ENCODE measurements around the gene TBL2. TPM values are rescaled to one million over a fixed set of nuclear protein-coding genes. Genes with fewer than 3 reads are reported as not detected.

TBL2 gene
- polyA plus RNA-seq, 2 of the 4 experiments (the other 2 are of a cell fraction), result 34.4 to 46.4 TPM

DNA sequence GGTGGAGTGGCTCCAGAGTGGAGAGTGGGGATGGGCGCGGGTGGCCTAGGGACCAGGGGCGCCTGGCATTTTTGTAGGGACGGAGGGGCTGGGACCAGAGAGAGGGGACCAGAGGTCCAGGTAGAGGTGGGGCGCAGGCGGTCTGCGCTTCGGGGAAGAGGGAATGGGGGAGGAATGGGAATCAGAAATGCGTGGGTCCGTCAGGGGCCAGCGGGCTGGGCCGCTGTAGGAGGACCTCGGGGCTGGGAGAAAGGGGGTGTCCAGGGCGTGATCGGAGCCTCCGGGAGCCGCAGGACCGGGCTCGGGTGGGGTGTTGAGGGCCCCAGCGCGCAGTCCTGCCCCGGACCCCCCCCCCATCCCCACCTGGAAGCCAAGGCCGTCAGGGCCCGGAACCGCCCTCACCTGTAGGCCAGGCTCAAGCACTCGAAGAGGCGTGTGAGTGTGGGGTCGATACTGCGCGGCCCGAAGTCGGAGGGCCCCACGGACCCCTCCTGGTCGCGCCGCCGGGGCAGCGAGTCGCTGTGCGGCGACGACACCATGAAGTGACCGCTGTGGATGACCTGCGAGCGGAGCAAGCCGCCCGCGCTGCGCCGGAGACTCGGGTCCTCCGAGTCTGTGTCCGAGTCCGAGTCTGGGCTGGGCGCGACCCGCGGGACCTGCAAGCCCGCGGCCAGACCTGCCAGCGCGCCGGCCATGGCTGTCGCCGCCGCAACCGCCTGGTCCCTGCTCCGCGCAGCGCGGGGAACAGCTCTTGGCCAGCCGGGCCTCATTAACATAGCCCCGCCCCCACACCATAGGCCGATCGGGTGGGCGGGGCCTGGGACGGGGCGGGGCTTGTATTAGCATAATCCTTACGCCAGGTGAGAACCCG lies 45.7 kb upstream of the TBL2 start, which contains the start of gene MLXIPL:
MLXIPL (minus strand) TSS at position 725 of the 871 bp plus-strand sequence; CDS start at position 695, 30 bp downstream.
- POLR2A ChIA-PET, result interaction anchor here (0.5 to 1.4 kb wide), 9 partner anchors 11 to 218 kb away, joined by 3 to 7 read pairs (median 3); partner anchors contain the start of genes ABHD11, BCL7B and METTL27
- FAIRE-seq (no peak), ATAC-seq (peak; percentile 84 to 90), DNase-seq (ENCODE audit: low read depth in 1 of 2, low spot score in 1 of 2) (peak; percentile 78 to 97)
- WGBS (ENCODE audit: missing lambda C conversion rate), result 35% methylated on average over 43 of the region's 80 CpGs
- Histone ChIP-seq H3K9me3 (no peaks in the 10 kb centered on the region), H3K4me2 (peak within 1 kb of the TSS; percentile 96), H3K4me1 (peaks cover 25% of the 10 kb centered on the region), H3K4me3 (peak within 1 kb of the TSS; percentile 55), H3K27ac (peak within 1 kb of the TSS; percentile 71 to 92)
- CTCF ChIA-PET, result interaction anchor here (0.7 to 8.4 kb wide), 5 partner anchors 9 to 111 kb away, joined by 3 to 98 read pairs (median 16); partner anchors contain the start of gene VPS37D
- TF ChIP-seq BHLHE40 (IDR thresholded peaks at IDR 0.05; ENCODE audit: low read depth, low read length) (no peak), SMC3 (IDR thresholded peaks at IDR 0.05) (no peak), FOSL2 (IDR thresholded peaks at IDR 0.05) (no peak), FOSL2 (CRISPR knock-in tag; IDR thresholded peaks at IDR 0.05) (no peak), USF2 (IDR thresholded peaks at IDR 0.05) (no peak), POLR2A (IDR thresholded peaks at IDR 0.05; ENCODE audit: low read length) (peak; percentile 48; the same call in 1 of the 2 replicates), RFX5 (IDR thresholded peaks at IDR 0.05) (no peak), TFCP2L1 (CRISPR knock-in tag; IDR thresholded peaks at IDR 0.05) (no peak), PBX3 (IDR thresholded peaks at IDR 0.05) (no peak), RNF2 (IDR thresholded peaks at IDR 0.05; ENCODE audit: borderline replicate concordance, low read depth) (no peak), HES2 (IDR thresholded peaks at IDR 0.05) (no peak), FOXS1 (CRISPR knock-in tag; IDR thresholded peaks at IDR 0.05) (no peak), ZSCAN20 (CRISPR knock-in tag; IDR thresholded peaks at IDR 0.05) (no peak), EP300 (IDR thresholded peaks at IDR 0.05) (no peak), KDM5A (IDR thresholded peaks at IDR 0.05) (no peak), NPAS2 (CRISPR knock-in tag; IDR thresholded peaks at IDR 0.05; ENCODE audit: borderline replicate concordance) (no peak), PHF8 (IDR thresholded peaks at IDR 0.05; ENCODE audit: borderline replicate concordance, low read depth) (0 out of 2 replicates have a peak, but pooled peaks have one; percentile 34), ZNF302 (CRISPR knock-in tag; IDR thresholded peaks at IDR 0.05) (no peak), RARB (CRISPR knock-in tag; IDR thresholded peaks at IDR 0.05) (no peak), CBX8 (IDR thresholded peaks at IDR 0.05) (no peak), HOXB13 (CRISPR knock-in tag; IDR thresholded peaks at IDR 0.05; ENCODE audit: low read depth) (no peak), NFE2L2 (conservative IDR thresholded peaks at IDR 0.05; ENCODE audit: low read length) (no peak), FOSB (CRISPR knock-in tag; IDR thresholded peaks at IDR 0.05) (no peak), CHD2 (IDR thresholded peaks at IDR 0.05; ENCODE audit: low read length, partially characterized antibody) (no peak), EHF (CRISPR knock-in tag; IDR thresholded peaks at IDR 0.05) (no peak), MAFK (IDR thresholded peaks at IDR 0.05; ENCODE audit: partially characterized antibody) (no peak)
- TF ChIP-seq, protein P1, sequence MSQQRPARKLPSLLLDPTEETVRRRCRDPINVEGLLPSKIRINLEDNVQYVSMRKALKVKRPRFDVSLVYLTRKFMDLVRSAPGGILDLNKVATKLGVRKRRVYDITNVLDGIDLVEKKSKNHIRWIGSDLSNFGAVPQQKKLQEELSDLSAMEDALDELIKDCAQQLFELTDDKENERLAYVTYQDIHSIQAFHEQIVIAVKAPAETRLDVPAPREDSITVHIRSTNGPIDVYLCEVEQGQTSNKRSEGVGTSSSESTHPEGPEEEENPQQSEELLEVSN (IDR thresholded peaks at IDR 0.05; ENCODE audit: borderline replicate concordance, low read depth), result peak; percentile 65
- TF ChIP-seq, protein P2, sequence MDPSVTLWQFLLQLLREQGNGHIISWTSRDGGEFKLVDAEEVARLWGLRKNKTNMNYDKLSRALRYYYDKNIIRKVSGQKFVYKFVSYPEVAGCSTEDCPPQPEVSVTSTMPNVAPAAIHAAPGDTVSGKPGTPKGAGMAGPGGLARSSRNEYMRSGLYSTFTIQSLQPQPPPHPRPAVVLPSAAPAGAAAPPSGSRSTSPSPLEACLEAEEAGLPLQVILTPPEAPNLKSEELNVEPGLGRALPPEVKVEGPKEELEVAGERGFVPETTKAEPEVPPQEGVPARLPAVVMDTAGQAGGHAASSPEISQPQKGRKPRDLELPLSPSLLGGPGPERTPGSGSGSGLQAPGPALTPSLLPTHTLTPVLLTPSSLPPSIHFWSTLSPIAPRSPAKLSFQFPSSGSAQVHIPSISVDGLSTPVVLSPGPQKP (IDR thresholded peaks at IDR 0.05; ENCODE audit: low read depth, low read length), result no peak
- TF ChIP-seq, protein P3, sequence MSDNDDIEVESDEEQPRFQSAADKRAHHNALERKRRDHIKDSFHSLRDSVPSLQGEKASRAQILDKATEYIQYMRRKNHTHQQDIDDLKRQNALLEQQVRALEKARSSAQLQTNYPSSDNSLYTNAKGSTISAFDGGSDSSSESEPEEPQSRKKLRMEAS (IDR thresholded peaks at IDR 0.05), result peak; percentile 40; the same call in 1 of the 2 replicates
- TF ChIP-seq, protein P4, sequence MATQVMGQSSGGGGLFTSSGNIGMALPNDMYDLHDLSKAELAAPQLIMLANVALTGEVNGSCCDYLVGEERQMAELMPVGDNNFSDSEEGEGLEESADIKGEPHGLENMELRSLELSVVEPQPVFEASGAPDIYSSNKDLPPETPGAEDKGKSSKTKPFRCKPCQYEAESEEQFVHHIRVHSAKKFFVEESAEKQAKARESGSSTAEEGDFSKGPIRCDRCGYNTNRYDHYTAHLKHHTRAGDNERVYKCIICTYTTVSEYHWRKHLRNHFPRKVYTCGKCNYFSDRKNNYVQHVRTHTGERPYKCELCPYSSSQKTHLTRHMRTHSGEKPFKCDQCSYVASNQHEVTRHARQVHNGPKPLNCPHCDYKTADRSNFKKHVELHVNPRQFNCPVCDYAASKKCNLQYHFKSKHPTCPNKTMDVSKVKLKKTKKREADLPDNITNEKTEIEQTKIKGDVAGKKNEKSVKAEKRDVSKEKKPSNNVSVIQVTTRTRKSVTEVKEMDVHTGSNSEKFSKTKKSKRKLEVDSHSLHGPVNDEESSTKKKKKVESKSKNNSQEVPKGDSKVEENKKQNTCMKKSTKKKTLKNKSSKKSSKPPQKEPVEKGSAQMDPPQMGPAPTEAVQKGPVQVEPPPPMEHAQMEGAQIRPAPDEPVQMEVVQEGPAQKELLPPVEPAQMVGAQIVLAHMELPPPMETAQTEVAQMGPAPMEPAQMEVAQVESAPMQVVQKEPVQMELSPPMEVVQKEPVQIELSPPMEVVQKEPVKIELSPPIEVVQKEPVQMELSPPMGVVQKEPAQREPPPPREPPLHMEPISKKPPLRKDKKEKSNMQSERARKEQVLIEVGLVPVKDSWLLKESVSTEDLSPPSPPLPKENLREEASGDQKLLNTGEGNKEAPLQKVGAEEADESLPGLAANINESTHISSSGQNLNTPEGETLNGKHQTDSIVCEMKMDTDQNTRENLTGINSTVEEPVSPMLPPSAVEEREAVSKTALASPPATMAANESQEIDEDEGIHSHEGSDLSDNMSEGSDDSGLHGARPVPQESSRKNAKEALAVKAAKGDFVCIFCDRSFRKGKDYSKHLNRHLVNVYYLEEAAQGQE (IDR thresholded peaks at IDR 0.05), result no peak
- TF ChIP-seq, protein P5, sequence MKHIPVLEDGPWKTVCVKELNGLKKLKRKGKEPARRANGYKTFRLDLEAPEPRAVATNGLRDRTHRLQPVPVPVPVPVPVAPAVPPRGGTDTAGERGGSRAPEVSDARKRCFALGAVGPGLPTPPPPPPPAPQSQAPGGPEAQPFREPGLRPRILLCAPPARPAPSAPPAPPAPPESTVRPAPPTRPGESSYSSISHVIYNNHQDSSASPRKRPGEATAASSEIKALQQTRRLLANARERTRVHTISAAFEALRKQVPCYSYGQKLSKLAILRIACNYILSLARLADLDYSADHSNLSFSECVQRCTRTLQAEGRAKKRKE (CRISPR knock-in tag; IDR thresholded peaks at IDR 0.05; ENCODE audit: low read depth), result no peak

Measured in A549 (cell line).